Spleen (tissue), 11 donors: ENCODE results near the gene NOS1AP. TPM values are rescaled to one million over a fixed set of nuclear protein-coding genes. Genes with fewer than 3 reads are reported as not detected.

Experiments used
- DNase-seq: peaks from one replicate; pipeline ENCODE4 v3.0.0-alpha.2; 2020
- H3K27ac ChIP-seq, 8 donors: fragments of 200-600 bp; sonication (generic) in 7 of 8; 1 replicate in 4 of 8; 2 replicates in 4 of 8; pipeline versions ENCODE4 v1.5.0 to v1.8.0; 2016 to 2021; ENCODE audit warnings: inconsistent platforms in 4 of 8, mild to moderate bottlenecking in 4 of 8, moderate library complexity in 1 of 8
- H3K27me3 ChIP-seq, 7 donors: fragments of 200-600 bp; sonication (generic) in 6 of 7; replicated peaks in 1 of 7; 1 replicate in 4 of 7; 2 replicates in 3 of 7; pipeline versions ENCODE4 v1.5.0 to v1.8.0; 2016 to 2021; ENCODE audit warnings: inconsistent platforms in 3 of 7, mild to moderate bottlenecking in 1 of 7
- H3K36me3 ChIP-seq, 6 donors: fragments of 200-600 bp; sonication (generic) in 5 of 6; 1 replicate in 4 of 6; 2 replicates in 2 of 6; pipeline versions ENCODE4 v1.5.0 to v1.8.0; 2016 to 2021; ENCODE audit warnings: inconsistent platforms in 2 of 6
- H3K4me1 ChIP-seq, 6 donors: fragments of 200-600 bp; sonication (generic) in 5 of 6; 1 replicate in 3 of 6; 2 replicates in 3 of 6; pipeline versions ENCODE4 v1.5.0 to v1.8.0; 2016 to 2021; ENCODE audit warnings: inconsistent platforms in 3 of 6
- H3K4me3 ChIP-seq, 8 donors: fragments of 200-600 bp; sonication (generic) in 7 of 8; 1 replicate in 4 of 8; 2 replicates in 4 of 8; pipeline versions ENCODE4 v1.5.0 to v1.8.0; 2016 to 2021; ENCODE audit warnings: inconsistent platforms in 4 of 8, mild to moderate bottlenecking in 4 of 8, moderate library complexity in 2 of 8
- H3K9me3 ChIP-seq, 8 donors: fragments of 200-600 bp; sonication (generic) in 7 of 8; 1 replicate in 4 of 8; 2 replicates in 4 of 8; pipeline versions ENCODE4 v1.5.0 to v1.8.0; 2016 to 2021; ENCODE audit warnings: inconsistent platforms in 4 of 8
- CTCF ChIP-seq, 11 experiments: fragments of 200-600 bp in 7 of 11; fragments of 450-650 bp in 4 of 11; sonication (generic) in 4 of 11; IDR thresholded peaks in 8 of 11; conservative IDR thresholded peaks in 3 of 11; 1 replicate in 7 of 11; 2 replicates in 4 of 11; pipeline versions ENCODE4 v1.4.0 to v1.8.0; 2016 to 2021; ENCODE audit warnings: antibody characterized with exemption in 11 of 11, inconsistent platforms in 4 of 11, mild to moderate bottlenecking in 1 of 11
- POLR2A ChIP-seq, 3 donors: fragments of 450-650 bp; IDR thresholded peaks; one replicate each; pipeline ENCODE4 v1.5.1; 2017; ENCODE audit warnings: antibody characterized with exemption in 3 of 3, mild to moderate bottlenecking in 1 of 3
- POLR2AphosphoS5 ChIP-seq, 3 donors: sonication (generic); formaldehyde crosslinking; IDR thresholded peaks; one replicate each; pipeline ENCODE4 v1.5.1; 2017; ENCODE audit warnings: antibody characterized with exemption in 3 of 3
- WGBS, 5 donors: extraction: QIAGEN DNeasy Blood & Tissue Kit in 3 of 5; methylation state at CpG; one replicate each; pipeline versions ENCODE4 v1.1.5 to v1.1.7; 2013 to 2018; 5-methylcytosine and 5-hydroxymethylcytosine counted together
- intact Hi-C: fragments of 100-400 bp; cut with DNase I; formaldehyde crosslinking; loops from one replicate; pipeline ENCODE4 v1.15.0; 2023; ENCODE audit warnings: low total_unique reads
- polyA plus RNA-seq, 3 donors: library from polyadenylated mRNA; stranded (reverse); fragments of 200-250 nt; gene quantifications; one replicate each; pipeline ENCODE4 v1.2.1, GENCODE V29; 2013
- total RNA-seq, 7 donors: library from RNA; depleted of rRNA in 3 of 7; stranded (reverse); fragments of >200 nt in 3 of 7; fragmentation: NEBNext Ultra II Directional in 4 of 7; extraction: Animal tissue kit (Norgen Biotek cat#: 25700) in 4 of 7; gene quantifications; one replicate each; pipeline versions ENCODE4 v1.1.0 to v1.2.1, GENCODE V29; 2016 to 2021
- donor health status: healthy with polysubstance abuse.
- donor health status: DM: no; HTN: no; CAD: no; lungs with moderate emphysema.
- donor health status: DM: no; HTN: no; CAD: no.
- donor health status: Bipolar disorder and iron deficiency.
- donor health status: healthy.
- donor health status: DM: no; HTN: no; CAD: no.
- donor health status: DM: yes; HTN: yes; CAD: no.

The NOS1AP gene
- total and polyA plus RNA-seq, 10 donors = 0.16 to 1.7 (median 0.60) TPM; not detected in 2

DNA sequence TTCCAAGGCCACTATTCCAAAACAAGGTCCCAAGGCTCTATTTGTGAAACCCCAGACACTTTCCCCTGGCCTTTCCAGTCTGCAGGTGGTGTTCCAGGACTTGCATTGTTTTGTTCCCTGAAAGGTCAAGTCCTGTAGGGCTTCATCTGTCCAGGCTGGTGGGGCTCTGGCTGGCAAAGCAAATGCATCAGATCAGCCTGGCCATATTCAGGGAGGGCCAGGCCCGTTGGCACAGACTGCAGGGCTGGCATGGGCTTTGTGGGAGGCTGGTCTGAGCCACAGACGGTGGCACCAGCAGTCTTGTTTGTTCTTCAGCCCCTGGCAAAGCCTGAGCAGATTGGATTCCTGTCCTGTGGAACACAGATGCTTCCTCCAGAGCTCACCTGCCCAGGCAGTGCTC, 214.2 kb downstream of the NOS1AP start:
- intact Hi-C loops = no loop called here
- no peak for DNase-seq
- H3K27ac ChIP-seq = no peak overlapping the region

GRCh38 chr1:162284206-162284955, 214.9 kb downstream of the NOS1AP start:
- WGBS, 5 donors = 55 to 89% (median 75%) methylated on average over 3 of the region's 3 CpGs
- H3K4me3 ChIP-seq = no peak overlapping the region
- no peak for TF ChIP-seq POLR2A (IDR thresholded peaks at IDR 0.05)
- TF ChIP-seq POLR2AphosphoS5 (IDR thresholded peaks at IDR 0.05) = no peak
- TF ChIP-seq CTCF (IDR thresholded peaks at IDR 0.05 in 8 of 11, conservative IDR thresholded peaks at IDR 0.05 in 3 of 11) = no peak
- DNase-seq = no peak
- intact Hi-C loops = no loop called here
- no peaks in the 10 kb centered on the region for H3K9me3 ChIP-seq
- no peak overlapping the region for H3K27ac ChIP-seq
- H3K36me3 ChIP-seq = no peaks in the 10 kb centered on the region
- H3K4me1 ChIP-seq = no peaks in the 10 kb centered on the region
- peaks cover 0 to 51% (median 4%) of the 10 kb centered on the region in 7 donors for H3K27me3 ChIP-seq

More for the DNA sequence above, 214.2 kb downstream of the NOS1AP start:
- Histone ChIP-seq H3K27me3 (peaks cover 0 to 57% (median 4%) of the 10 kb centered on the region in 7 donors), H3K36me3 (no peaks in the 10 kb centered on the region), H3K4me3 (no peak overlapping the region), H3K9me3 (no peaks in the 10 kb centered on the region), H3K4me1 (no peaks in the 10 kb centered on the region)
- 60 to 81% (median 71%) methylated on average over 2 of the region's 2 CpGs for WGBS, 5 donors
- TF ChIP-seq POLR2A (IDR thresholded peaks at IDR 0.05) (no peak), POLR2AphosphoS5 (IDR thresholded peaks at IDR 0.05) (no peak), CTCF (IDR thresholded peaks at IDR 0.05 in 8 of 11, conservative IDR thresholded peaks at IDR 0.05 in 3 of 11) (no peak)

DNA sequence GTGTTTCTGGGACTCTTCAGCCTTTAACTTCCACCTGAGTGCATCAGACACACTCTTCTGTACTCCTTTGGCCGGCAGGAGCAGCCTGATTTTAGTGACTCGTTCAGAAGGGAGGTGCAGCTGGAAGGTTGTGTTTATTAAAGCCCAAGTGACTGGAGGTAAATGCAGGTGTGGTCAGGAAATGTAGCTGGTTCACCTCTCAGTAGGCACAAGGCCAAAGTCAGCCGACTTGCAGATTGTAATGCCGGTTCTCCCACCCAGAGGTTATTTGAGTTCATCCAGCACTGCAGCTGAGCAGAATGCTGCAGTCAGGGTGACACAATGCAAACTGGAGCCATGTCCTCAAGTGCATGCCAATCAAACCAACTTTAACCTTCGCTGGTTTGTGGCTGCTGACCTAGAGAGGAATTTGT, 215.7 kb downstream of the NOS1AP start:
- H3K4me1 ChIP-seq = no peaks in the 10 kb centered on the region
- peaks cover 0 to 48% (median 4%) of the 10 kb centered on the region in 7 donors for H3K27me3 ChIP-seq
- H3K9me3 ChIP-seq = no peaks in the 10 kb centered on the region
- no peak overlapping the region for H3K27ac ChIP-seq
- intact Hi-C loops = no loop called here
- WGBS, 5 donors = 45 to 81% (median 56%) methylated on average over 3 to 5 of the region's 5 CpGs
- no peaks in the 10 kb centered on the region for H3K36me3 ChIP-seq
- no peak for DNase-seq
- H3K4me3 ChIP-seq = no peak overlapping the region
- TF ChIP-seq POLR2AphosphoS5 (IDR thresholded peaks at IDR 0.05) (no peak), POLR2A (IDR thresholded peaks at IDR 0.05) (no peak), CTCF (IDR thresholded peaks at IDR 0.05 in 8 of 11, conservative IDR thresholded peaks at IDR 0.05 in 3 of 11) (no peak)

DNA sequence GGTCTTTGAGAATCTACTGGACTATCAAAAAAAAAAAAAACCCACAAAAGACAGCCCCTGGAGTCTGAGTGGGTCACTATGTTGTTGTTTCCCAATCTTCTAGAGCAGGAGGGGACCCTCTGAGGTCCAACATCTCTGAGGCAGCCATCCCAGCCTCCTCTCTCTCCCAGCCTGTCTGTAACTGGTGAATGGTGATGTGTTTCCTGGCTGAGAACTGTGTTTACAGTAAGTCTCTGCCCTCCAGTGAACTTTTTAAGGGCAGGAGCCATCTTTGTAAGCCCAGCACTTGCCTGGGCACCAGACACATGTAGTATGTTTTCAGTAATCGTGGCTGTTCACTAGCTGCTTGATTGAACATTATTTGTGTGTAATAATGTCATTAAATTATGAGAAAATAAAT, 221.5 kb downstream of the NOS1AP start:
- no peak overlapping the region for H3K27ac ChIP-seq
- H3K27me3 ChIP-seq = peaks cover 0 to 8% (median 0%) of the 10 kb centered on the region in 7 donors
- no peak for DNase-seq
- no peak overlapping the region for H3K4me3 ChIP-seq
- intact Hi-C loops = no loop called here
- WGBS, 5 donors = 55 to 77% (median 64%) methylated on average over 1 of the region's 1 CpG
- H3K9me3 ChIP-seq = no peaks in the 10 kb centered on the region
- H3K4me1 ChIP-seq = no peaks in the 10 kb centered on the region
- TF ChIP-seq POLR2A (IDR thresholded peaks at IDR 0.05) (no peak), POLR2AphosphoS5 (IDR thresholded peaks at IDR 0.05) (no peak), CTCF (IDR thresholded peaks at IDR 0.05 in 8 of 11, conservative IDR thresholded peaks at IDR 0.05 in 3 of 11) (no peak)
- H3K36me3 ChIP-seq = no peaks in the 10 kb centered on the region
